ENCODE data around the gene ZNF236.

The ZNF236 gene

GRCh38 chr18:77007251-77007650 lies 184.9 kb downstream of the ZNF236 start:
- Histone ChIP-seq H3K27me3 (replicated peaks; ENCODE audit: control insufficient read depth, insufficient read depth, low read length, poor library complexity, severe bottlenecking) (no peaks in the 10 kb centered on the region), H3K4me1 (ENCODE audit: control insufficient read depth, insufficient read depth, low read length, poor library complexity, severe bottlenecking) (peaks cover 14% of the 10 kb centered on the region), H3K27ac (ENCODE audit: insufficient read depth, low read length, poor library complexity, severe bottlenecking) (no peak overlapping the region), H3K36me3 (ENCODE audit: control insufficient read depth, insufficient read depth, low read length) (peaks cover 25% of the 10 kb centered on the region), H3K9me3 (ENCODE audit: control insufficient read depth, low read length) (no peaks in the 10 kb centered on the region), H3K4me3 (ENCODE audit: insufficient read depth, low read depth, low read length, poor library complexity, severe bottlenecking) (no peak overlapping the region)
- DNase-seq = no peak

GRCh38 chr18:77008006-77008405 lies 185.6 kb downstream of the ZNF236 start:
- peaks cover 14% of the 10 kb centered on the region for H3K4me1 ChIP-seq (ENCODE audit: control insufficient read depth, insufficient read depth, low read length, poor library complexity, severe bottlenecking)
- H3K27ac ChIP-seq (ENCODE audit: insufficient read depth, low read length, poor library complexity, severe bottlenecking) = no peak overlapping the region
- no peaks in the 10 kb centered on the region for H3K27me3 ChIP-seq (replicated peaks; ENCODE audit: control insufficient read depth, insufficient read depth, low read length, poor library complexity, severe bottlenecking)
- no peak for DNase-seq
- no peak overlapping the region for H3K4me3 ChIP-seq (ENCODE audit: insufficient read depth, low read depth, low read length, poor library complexity, severe bottlenecking)
- H3K9me3 ChIP-seq (ENCODE audit: control insufficient read depth, low read length) = no peaks in the 10 kb centered on the region
- H3K36me3 ChIP-seq (ENCODE audit: control insufficient read depth, insufficient read depth, low read length) = peaks cover 29% of the 10 kb centered on the region

- Histone ChIP-seq H3K4me3 (ENCODE audit: insufficient read depth, low read depth, low read length, poor library complexity, severe bottlenecking) (no peak overlapping the region), H3K4me1 (ENCODE audit: control insufficient read depth, insufficient read depth, low read length, poor library complexity, severe bottlenecking) (peaks cover 14% of the 10 kb centered on the region), H3K9me3 (ENCODE audit: control insufficient read depth, low read length) (no peaks in the 10 kb centered on the region), H3K27me3 (replicated peaks; ENCODE audit: control insufficient read depth, insufficient read depth, low read length, poor library complexity, severe bottlenecking) (no peaks in the 10 kb centered on the region), H3K27ac (ENCODE audit: insufficient read depth, low read length, poor library complexity, severe bottlenecking) (no peak overlapping the region), H3K36me3 (ENCODE audit: control insufficient read depth, insufficient read depth, low read length) (peaks cover 31% of the 10 kb centered on the region)
- no peak for DNase-seq
Measured at GRCh38 chr18:77008576-77009315, 186.4 kb downstream of the ZNF236 start.

- Histone ChIP-seq H3K36me3 (ENCODE audit: control insufficient read depth, insufficient read depth, low read length) (peaks cover 39% of the 10 kb centered on the region), H3K27me3 (replicated peaks; ENCODE audit: control insufficient read depth, insufficient read depth, low read length, poor library complexity, severe bottlenecking) (no peaks in the 10 kb centered on the region), H3K4me3 (ENCODE audit: insufficient read depth, low read depth, low read length, poor library complexity, severe bottlenecking) (no peak overlapping the region), H3K4me1 (ENCODE audit: control insufficient read depth, insufficient read depth, low read length, poor library complexity, severe bottlenecking) (peaks cover 11% of the 10 kb centered on the region), H3K27ac (ENCODE audit: insufficient read depth, low read length, poor library complexity, severe bottlenecking) (no peak overlapping the region), H3K9me3 (ENCODE audit: control insufficient read depth, low read length) (no peaks in the 10 kb centered on the region)
- DNase-seq = no peak
Measured at GRCh38 chr18:77009675-77010074, 187.3 kb downstream of the ZNF236 start.

GRCh38 chr18:77012120-77012519 lies 189.8 kb downstream of the ZNF236 start:
- Histone ChIP-seq H3K9me3 (ENCODE audit: control insufficient read depth, low read length) (no peaks in the 10 kb centered on the region), H3K4me3 (ENCODE audit: insufficient read depth, low read depth, low read length, poor library complexity, severe bottlenecking) (no peak overlapping the region), H3K27me3 (replicated peaks; ENCODE audit: control insufficient read depth, insufficient read depth, low read length, poor library complexity, severe bottlenecking) (no peaks in the 10 kb centered on the region), H3K27ac (ENCODE audit: insufficient read depth, low read length, poor library complexity, severe bottlenecking) (no peak overlapping the region), H3K4me1 (ENCODE audit: control insufficient read depth, insufficient read depth, low read length, poor library complexity, severe bottlenecking) (no peaks in the 10 kb centered on the region), H3K36me3 (ENCODE audit: control insufficient read depth, insufficient read depth, low read length) (peaks cover 55% of the 10 kb centered on the region)
- DNase-seq = no peak

- DNase-seq = no peak
- Histone ChIP-seq H3K36me3 (ENCODE audit: control insufficient read depth, insufficient read depth, low read length) (peaks cover 59% of the 10 kb centered on the region), H3K4me1 (ENCODE audit: control insufficient read depth, insufficient read depth, low read length, poor library complexity, severe bottlenecking) (no peaks in the 10 kb centered on the region), H3K4me3 (ENCODE audit: insufficient read depth, low read depth, low read length, poor library complexity, severe bottlenecking) (no peak overlapping the region), H3K27ac (ENCODE audit: insufficient read depth, low read length, poor library complexity, severe bottlenecking) (no peak overlapping the region), H3K9me3 (ENCODE audit: control insufficient read depth, low read length) (no peaks in the 10 kb centered on the region), H3K27me3 (replicated peaks; ENCODE audit: control insufficient read depth, insufficient read depth, low read length, poor library complexity, severe bottlenecking) (no peaks in the 10 kb centered on the region)
Measured at GRCh38 chr18:77012806-77013541, 190.6 kb downstream of the ZNF236 start.

GRCh38 chr18:77013811-77014521 lies 191.6 kb downstream of the ZNF236 start:
- H3K27me3 ChIP-seq (replicated peaks; ENCODE audit: control insufficient read depth, insufficient read depth, low read length, poor library complexity, severe bottlenecking) = no peaks in the 10 kb centered on the region
- peaks cover 57% of the 10 kb centered on the region for H3K36me3 ChIP-seq (ENCODE audit: control insufficient read depth, insufficient read depth, low read length)
- H3K27ac ChIP-seq (ENCODE audit: insufficient read depth, low read length, poor library complexity, severe bottlenecking) = no peak overlapping the region
- H3K9me3 ChIP-seq (ENCODE audit: control insufficient read depth, low read length) = no peaks in the 10 kb centered on the region
- H3K4me3 ChIP-seq (ENCODE audit: insufficient read depth, low read depth, low read length, poor library complexity, severe bottlenecking) = no peak overlapping the region
- H3K4me1 ChIP-seq (ENCODE audit: control insufficient read depth, insufficient read depth, low read length, poor library complexity, severe bottlenecking) = no peaks in the 10 kb centered on the region
- DNase-seq = no peak

- Histone ChIP-seq H3K4me1 (ENCODE audit: control insufficient read depth, insufficient read depth, low read length, poor library complexity, severe bottlenecking) (no peaks in the 10 kb centered on the region), H3K9me3 (ENCODE audit: control insufficient read depth, low read length) (no peaks in the 10 kb centered on the region), H3K27ac (ENCODE audit: insufficient read depth, low read length, poor library complexity, severe bottlenecking) (no peak overlapping the region), H3K27me3 (replicated peaks; ENCODE audit: control insufficient read depth, insufficient read depth, low read length, poor library complexity, severe bottlenecking) (no peaks in the 10 kb centered on the region), H3K36me3 (ENCODE audit: control insufficient read depth, insufficient read depth, low read length) (peaks cover 56% of the 10 kb centered on the region), H3K4me3 (ENCODE audit: insufficient read depth, low read depth, low read length, poor library complexity, severe bottlenecking) (no peak overlapping the region)
- no peak for DNase-seq
Measured at GRCh38 chr18:77014538-77014937, 192.2 kb downstream of the ZNF236 start.

GRCh38 chr18:77015169-77015568 lies 192.8 kb downstream of the ZNF236 start:
- DNase-seq = no peak
- no peak overlapping the region for H3K4me3 ChIP-seq (ENCODE audit: insufficient read depth, low read depth, low read length, poor library complexity, severe bottlenecking)
- H3K27me3 ChIP-seq (replicated peaks; ENCODE audit: control insufficient read depth, insufficient read depth, low read length, poor library complexity, severe bottlenecking) = no peaks in the 10 kb centered on the region
- H3K27ac ChIP-seq (ENCODE audit: insufficient read depth, low read length, poor library complexity, severe bottlenecking) = no peak overlapping the region
- no peaks in the 10 kb centered on the region for H3K9me3 ChIP-seq (ENCODE audit: control insufficient read depth, low read length)
- peaks cover 57% of the 10 kb centered on the region for H3K36me3 ChIP-seq (ENCODE audit: control insufficient read depth, insufficient read depth, low read length)
- no peaks in the 10 kb centered on the region for H3K4me1 ChIP-seq (ENCODE audit: control insufficient read depth, insufficient read depth, low read length, poor library complexity, severe bottlenecking)
